Dendritic cell treated with granulocyte-macrophage colony-stimulating factor and Interleukin-4, amounts not matched to agents 40 ng/mL and 50 ng/mL, for 4 days (primary cell): Measurements from ENCODE around the gene PHTF2.
"Not testable (repeated sequence)": the region's sequence is repeated elsewhere in the genome, so short reads cannot be mapped to it uniquely, and the experiment has no call there.

Source experiments
- H3K27ac Mint-ChIP-seq: one replicate; pipeline ENCODE4 v1.8.0; 2022; ENCODE audit warnings: mild to moderate bottlenecking, mixed read lengths
- H3K27me3 Mint-ChIP-seq: one replicate; pipeline ENCODE4 v1.8.0; 2022; ENCODE audit warnings: mild to moderate bottlenecking, mixed read lengths
- H3K36me3 Mint-ChIP-seq: one replicate; pipeline ENCODE4 v1.8.0; 2022; ENCODE audit warnings: low read depth, mixed read lengths
- H3K4me1 Mint-ChIP-seq: one replicate; pipeline ENCODE4 v1.8.0; 2022; ENCODE audit warnings: low read depth, mixed read lengths
- H3K4me3 Mint-ChIP-seq: one replicate; pipeline ENCODE4 v1.8.0; 2022; ENCODE audit warnings: mild to moderate bottlenecking, moderate library complexity, mixed read lengths
- H3K9me3 Mint-ChIP-seq: one replicate; pipeline ENCODE4 v1.8.0; 2022; ENCODE audit warnings: mixed read lengths
- intact Hi-C: fragments of 100-400 bp; cut with micrococcal nuclease; formaldehyde crosslinking; loops from one replicate; pipeline ENCODE4 v1.15.0; 2022

The PHTF2 gene

DNA sequence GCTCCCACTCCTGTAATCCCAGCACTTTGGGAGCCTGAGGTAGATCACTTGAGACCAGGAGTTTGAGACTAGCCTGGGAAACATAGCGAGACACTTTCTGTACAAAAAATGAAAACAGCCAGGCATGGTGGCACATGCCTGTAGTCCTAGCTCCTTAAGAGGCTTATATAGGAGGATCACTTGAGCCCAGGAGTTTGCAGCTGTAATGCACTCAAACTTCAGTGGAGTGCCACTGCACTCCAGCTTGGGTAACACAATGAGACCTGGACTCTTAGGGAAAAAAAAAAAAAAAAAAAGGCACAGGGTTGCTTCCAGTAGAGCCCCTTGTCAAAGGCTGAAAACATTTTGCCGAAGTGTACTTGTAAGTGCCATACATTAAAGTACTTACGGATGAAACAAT, 195.3 kb downstream of the PHTF2 start:
- intact Hi-C loops: no loop called here
- no peak overlapping the region for H3K4me3 Mint-ChIP-seq
- H3K27me3 Mint-ChIP-seq: no peaks in the 10 kb centered on the region
- no peaks in the 10 kb centered on the region for H3K36me3 Mint-ChIP-seq
- no peak overlapping the region for H3K27ac Mint-ChIP-seq
- H3K9me3 Mint-ChIP-seq: no peaks in the 10 kb centered on the region
- peaks cover 17% of the 10 kb centered on the region for H3K4me1 Mint-ChIP-seq

- H3K36me3 Mint-ChIP-seq: no peaks in the 10 kb centered on the region
- H3K4me3 Mint-ChIP-seq: no peak overlapping the region
- no peaks in the 10 kb centered on the region for H3K27me3 Mint-ChIP-seq
- H3K4me1 Mint-ChIP-seq: peaks cover 3% of the 10 kb centered on the region
- intact Hi-C loops: no loop called here
- no peak overlapping the region for H3K27ac Mint-ChIP-seq
- no peaks in the 10 kb centered on the region for H3K9me3 Mint-ChIP-seq
These were observed 197.1 kb downstream of the PHTF2 start for GRCh38 chr7:77995717-77996116.

GRCh38 chr7:77999168-77999567, 200.6 kb downstream of the PHTF2 start:
- H3K36me3 Mint-ChIP-seq, H3K27me3 Mint-ChIP-seq: not testable (repeated sequence)

DNA sequence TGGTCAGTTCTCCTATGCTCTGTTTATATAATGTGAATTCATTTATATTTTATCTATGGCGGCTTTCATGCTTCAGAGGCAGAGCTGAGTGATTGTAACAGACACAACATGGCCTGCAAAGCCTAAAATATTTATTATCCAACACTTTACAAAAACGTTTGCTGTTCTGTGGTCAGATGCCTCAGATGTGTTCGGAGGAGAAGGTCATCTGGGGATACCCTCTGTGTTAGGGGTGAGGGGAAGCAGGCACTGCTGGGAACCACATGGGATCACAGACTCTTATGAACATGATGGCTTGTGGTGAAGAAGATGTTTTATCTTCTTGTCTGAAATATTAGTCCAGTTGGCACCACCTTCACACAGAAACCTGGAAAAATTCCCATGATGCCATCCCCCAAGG, 203.4 kb downstream of the PHTF2 start:
- no peak overlapping the region for H3K4me3 Mint-ChIP-seq
- intact Hi-C loops: no loop called here
- no peaks in the 10 kb centered on the region for H3K36me3 Mint-ChIP-seq
- no peaks in the 10 kb centered on the region for H3K4me1 Mint-ChIP-seq
- no peaks in the 10 kb centered on the region for H3K9me3 Mint-ChIP-seq
- no peak overlapping the region for H3K27ac Mint-ChIP-seq
- no peaks in the 10 kb centered on the region for H3K27me3 Mint-ChIP-seq

More at GRCh38 chr7:77999168-77999567, 200.6 kb downstream of the PHTF2 start:
- H3K9me3 Mint-ChIP-seq, H3K27ac Mint-ChIP-seq, H3K4me3 Mint-ChIP-seq, intact Hi-C loops, H3K4me1 Mint-ChIP-seq: not testable (repeated sequence)

DNA sequence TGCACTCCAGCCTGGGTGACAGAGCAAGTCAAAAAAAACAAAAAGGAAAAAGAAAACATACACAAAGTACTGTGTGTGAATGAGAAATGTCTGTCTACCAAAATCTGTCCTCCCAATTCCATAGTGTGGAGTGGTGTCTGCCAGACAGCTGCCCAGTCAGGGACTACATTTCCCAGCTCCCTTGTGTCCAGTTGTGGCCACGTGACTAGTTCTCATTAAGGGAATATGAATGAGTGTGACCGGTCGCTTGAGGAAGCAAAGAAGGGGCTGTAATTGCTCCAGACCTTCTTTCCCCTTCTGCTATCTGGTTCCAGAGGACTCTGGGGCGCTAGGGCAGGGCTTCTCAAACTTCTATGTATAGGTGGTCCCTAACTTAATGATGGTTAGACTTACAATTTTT, 204.1 kb downstream of the PHTF2 start:
- Mint-ChIP-seq H3K9me3 (no peaks in the 10 kb centered on the region), H3K4me3 (no peak overlapping the region), H3K27ac (no peak overlapping the region), H3K4me1 (no peaks in the 10 kb centered on the region), H3K27me3 (no peaks in the 10 kb centered on the region), H3K36me3 (no peaks in the 10 kb centered on the region)
- intact Hi-C loops: no loop called here

- H3K27me3 Mint-ChIP-seq: peaks cover 2% of the 10 kb centered on the region
- H3K4me3 Mint-ChIP-seq: no peak overlapping the region
- intact Hi-C loops: no loop called here
- no peaks in the 10 kb centered on the region for H3K36me3 Mint-ChIP-seq
- no peaks in the 10 kb centered on the region for H3K9me3 Mint-ChIP-seq
- H3K27ac Mint-ChIP-seq: no peak overlapping the region
- no peaks in the 10 kb centered on the region for H3K4me1 Mint-ChIP-seq
These were observed 207.6 kb downstream of the PHTF2 start for GRCh38 chr7:78006063-78006755.
